HG03103 (cell line): ENCODE data around the gene UHMK1.
A peak's percentile ranks its signal among the peaks of the same experiment; 100 is the strongest.

Source experiments
- ATAC-seq: cut with Tn5 transposase; IDR thresholded peaks from one replicate; pipeline ENCODE4 v1.9.1; 2021; ENCODE audit warnings: low read depth; ENCODE audit not compliant: unreplicated experiment

Gene UHMK1

DNA sequence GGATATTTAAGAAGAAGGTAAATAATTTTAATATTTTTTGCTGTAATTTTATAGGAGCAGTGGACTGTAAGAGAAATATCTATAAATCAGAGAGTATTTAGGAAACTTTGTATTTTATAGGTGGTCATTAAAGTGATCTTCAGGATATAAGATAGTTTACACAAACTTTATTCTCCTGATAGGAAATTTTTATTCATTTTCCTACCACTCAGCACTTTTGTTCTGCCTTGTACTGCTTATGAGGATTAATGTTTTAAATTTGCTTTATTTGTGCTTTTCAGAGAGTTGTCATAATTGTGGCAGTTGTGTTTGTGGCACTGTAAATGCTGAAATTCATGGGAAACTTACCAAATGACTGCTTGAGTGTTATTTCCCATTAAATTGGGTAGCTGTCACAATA is 29.7 kb downstream of the UHMK1 start:
- ATAC-seq, result no peak

GRCh38 chr1:162530307-162530987 is 32.8 kb downstream of the UHMK1 start:
- ATAC-seq, result peak; percentile 97

- no peak for ATAC-seq
Measured at GRCh38 chr1:162530988-162531319, 33.3 kb downstream of the UHMK1 start.

GRCh38 chr1:162535501-162535900 is 37.9 kb downstream of the UHMK1 start:
- ATAC-seq, result no peak

DNA sequence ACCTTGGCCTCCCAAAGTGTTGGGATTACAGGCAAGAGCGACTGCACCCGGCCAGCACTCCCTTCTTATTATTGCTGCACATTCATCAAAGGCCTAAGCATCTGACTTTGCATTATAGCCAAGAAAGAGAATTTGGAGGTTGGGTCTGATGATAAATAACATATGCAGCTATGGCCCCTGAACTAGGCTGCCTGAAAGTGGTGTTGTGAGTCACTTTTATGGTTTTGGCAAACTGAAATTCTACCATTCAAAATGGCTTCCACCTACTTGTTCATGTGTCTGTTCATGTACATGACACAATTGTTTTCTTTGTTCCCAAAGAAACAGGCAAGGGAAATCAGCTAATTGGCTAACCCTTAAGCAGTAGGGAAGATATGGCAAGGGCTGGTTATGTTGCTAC is 38.9 kb downstream of the UHMK1 start:
- no peak for ATAC-seq

DNA sequence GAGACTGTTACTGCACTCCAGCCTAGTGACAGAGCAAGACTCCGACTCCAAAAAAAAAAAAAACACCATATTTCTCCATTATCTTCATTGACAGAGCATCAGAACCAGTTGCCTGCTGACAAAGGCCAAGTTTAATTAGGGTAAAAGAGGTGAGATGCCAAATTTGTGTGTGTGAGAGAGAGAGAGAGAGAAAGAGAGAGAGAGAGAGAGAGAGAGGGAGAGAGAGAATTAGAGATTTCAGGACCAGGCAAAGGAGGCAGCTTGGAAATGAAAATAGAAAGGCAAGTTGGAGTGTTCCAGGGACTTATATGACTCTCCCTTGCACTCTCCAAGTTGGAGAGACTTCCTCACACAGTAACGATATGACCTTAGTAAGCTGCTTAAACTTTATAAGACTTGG is 39.6 kb downstream of the UHMK1 start:
- ATAC-seq, result no peak

GRCh38 chr1:162538815-162539431 is 41.3 kb downstream of the UHMK1 start:
- no peak for ATAC-seq

DNA sequence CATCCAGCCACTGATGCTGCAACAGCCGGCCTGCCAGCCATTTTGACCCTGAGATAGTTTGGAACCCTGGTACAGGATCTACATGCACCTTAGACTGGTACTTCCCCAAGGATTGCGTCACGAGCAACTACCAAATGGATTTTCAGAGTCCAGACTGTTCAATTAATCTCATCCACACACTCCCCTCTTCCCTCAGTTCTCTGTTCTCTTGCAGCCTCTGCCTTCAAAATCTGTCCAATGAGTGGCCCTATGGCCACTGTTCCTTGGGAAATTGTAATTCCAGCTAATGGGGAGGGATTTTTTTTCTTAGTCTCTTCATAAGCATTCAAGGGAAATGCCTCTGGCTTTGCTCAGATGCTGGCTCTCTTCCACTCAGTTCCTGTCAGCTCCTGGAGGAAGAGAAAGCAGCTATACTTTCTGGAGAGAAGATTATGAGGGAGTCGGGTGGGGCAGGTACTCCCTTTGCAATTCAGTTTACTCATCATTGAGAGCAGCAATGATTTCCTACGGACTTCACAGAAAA is 44.1 kb downstream of the UHMK1 start:
- ATAC-seq, result no peak

DNA sequence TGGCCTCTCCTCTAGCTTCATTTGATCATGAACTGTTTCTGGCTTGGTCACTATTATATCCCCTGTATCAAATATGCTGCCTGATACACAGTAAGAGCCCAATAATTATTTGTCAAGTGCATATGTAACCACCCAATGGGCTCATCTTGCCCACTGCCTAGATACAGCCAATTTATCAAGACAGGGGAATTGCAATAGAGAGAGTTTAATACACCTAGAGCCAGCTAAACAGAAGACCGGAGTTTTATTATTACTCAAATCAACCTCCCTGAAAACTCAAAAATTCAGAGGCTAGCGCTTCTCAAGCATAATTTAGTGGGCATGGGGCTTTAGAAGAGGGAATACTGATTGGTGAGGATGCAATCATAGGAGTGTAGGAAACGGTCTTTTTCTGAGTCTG is 45.6 kb downstream of the UHMK1 start:
- no peak for ATAC-seq

GRCh38 chr1:162548170-162548569 is 50.6 kb downstream of the UHMK1 start:
- no peak for ATAC-seq

- no peak for ATAC-seq
Measured at GRCh38 chr1:162549001-162549400, 51.4 kb downstream of the UHMK1 start.

DNA sequence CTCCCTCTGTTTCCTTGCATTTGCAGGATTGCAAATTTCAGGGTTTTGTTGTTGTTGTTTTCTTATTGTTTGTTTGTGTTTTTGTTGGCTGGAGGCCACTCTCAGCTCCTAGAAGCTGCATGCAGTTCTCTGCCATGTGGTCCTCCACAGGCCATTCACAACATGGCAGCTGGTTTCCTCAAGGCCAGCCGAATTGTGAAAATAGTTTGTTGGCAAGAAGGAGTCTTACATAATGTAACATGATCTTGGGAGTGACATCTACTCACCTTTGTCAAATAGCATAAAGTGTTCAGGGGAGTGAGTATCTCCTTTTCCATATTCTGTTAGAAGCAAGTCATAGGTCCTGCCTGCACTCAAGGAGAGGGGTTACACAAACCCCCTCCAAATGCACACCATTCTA is 53.3 kb downstream of the UHMK1 start:
- ATAC-seq, result no peak

- no peak for ATAC-seq
Measured at GRCh38 chr1:162551969-162552683, 54.5 kb downstream of the UHMK1 start.

- no peak for ATAC-seq
Measured at GRCh38 chr1:162552684-162553252, 55.1 kb downstream of the UHMK1 start.

- ATAC-seq, result no peak
Measured at GRCh38 chr1:162554258-162554657, 56.6 kb downstream of the UHMK1 start.

- no peak for ATAC-seq
Measured at GRCh38 chr1:162557536-162557935, 59.9 kb downstream of the UHMK1 start.

- ATAC-seq, result no peak
Measured at GRCh38 chr1:162560303-162561036, 62.9 kb downstream of the UHMK1 start.

GRCh38 chr1:162561037-162561615 is 63.5 kb downstream of the UHMK1 start:
- ATAC-seq, result peak; percentile 91

GRCh38 chr1:162561616-162562469 is 64.2 kb downstream of the UHMK1 start, which contains the start of gene UAP1:
UAP1 (plus strand) TSS chr1:162561722; CDS start chr1:162566069, 4,347 bp downstream.
- ATAC-seq, result peak; percentile 30
